Spinal cord (tissue), 10 donors: ENCODE results near the gene BRPF3. TPM values are rescaled to one million over a fixed set of nuclear protein-coding genes. Genes with fewer than 3 reads are reported as not detected.

Source experiments
- DNase-seq, 6 donors: peaks; one replicate each; pipeline versions ENCODE4 v3.0.0 to v3.0.0-alpha.2; 2013 to 2015; ENCODE audit warnings: low spot score in 6 of 6, low read depth in 4 of 6
- H3K27ac ChIP-seq: one replicate; pipeline ENCODE4 v1.5.1; 2013; ENCODE audit warnings: low read depth, low read length, control low read depth
- H3K27me3 ChIP-seq: one replicate; pipeline ENCODE4 v1.6.1; 2013; ENCODE audit warnings: low read length; ENCODE audit not compliant: control insufficient read depth, insufficient read depth
- H3K36me3 ChIP-seq: one replicate; pipeline ENCODE4 v1.6.1; 2013; ENCODE audit warnings: low read length; ENCODE audit not compliant: control insufficient read depth, insufficient read depth
- H3K4me1 ChIP-seq: one replicate; pipeline ENCODE4 v1.6.1; 2013; ENCODE audit warnings: low read length; ENCODE audit not compliant: control insufficient read depth, insufficient read depth
- H3K4me3 ChIP-seq: one replicate; pipeline ENCODE4 v1.5.1; 2013; ENCODE audit warnings: low read depth, low read length, control low read depth
- H3K9me3 ChIP-seq: one replicate; pipeline ENCODE4 v1.6.1; 2013; ENCODE audit warnings: low read length; ENCODE audit not compliant: control insufficient read depth, insufficient read depth
- WGBS: methylation state at CpG from one replicate; pipeline ENCODE4 v1.1.5; 2013; ENCODE audit warnings: missing lambda C conversion rate; ENCODE audit not compliant: insufficient coverage; 5-methylcytosine and 5-hydroxymethylcytosine counted together
- polyA plus RNA-seq, 2 donors: library from polyadenylated mRNA; unstranded; fragments of 120-200 nt; gene quantifications; one replicate each; pipeline ENCODE4 v1.2.1, GENCODE V29; 2013; ENCODE audit not compliant: insufficient read length in 2 of 2
- total RNA-seq, 2 donors: library from RNA; depleted of rRNA in 1 of 2; stranded (reverse); fragments of 120-200 nt in 1 of 2; fragments of >200 nt in 1 of 2; gene quantifications; one replicate each; pipeline versions ENCODE4 v1.2.3 to v1.2.4, GENCODE V29; 2013 to 2014
- donor health status: healthy.

Gene BRPF3
- total and polyA plus RNA-seq, 4 donors: 15.2 to 47.1 (median 31.4) TPM

DNA sequence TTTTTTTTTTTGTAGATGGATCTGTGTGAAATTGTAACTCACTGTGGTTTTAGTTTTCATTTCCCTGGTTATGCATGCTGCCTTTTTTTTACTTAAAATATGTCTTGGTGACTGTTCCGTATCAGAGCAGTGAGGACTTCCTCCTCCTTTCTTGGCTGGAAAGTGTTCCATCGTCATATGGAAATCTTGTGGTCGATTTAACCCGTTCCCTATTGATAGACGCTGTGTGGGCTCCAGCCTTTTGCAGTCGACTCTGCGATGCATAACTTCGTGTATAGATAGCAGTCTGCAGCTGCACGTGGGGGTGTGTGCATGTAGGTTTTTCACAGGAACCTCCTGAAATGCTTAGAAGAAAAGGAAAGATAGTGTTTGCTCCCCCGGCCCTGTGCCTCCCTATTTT lies 45.2 kb downstream of the BRPF3 start:
- DNase-seq: no peak
- no peak overlapping the region for H3K4me3 ChIP-seq
- WGBS: 60% methylated on average over 3 of the region's 10 CpGs

GRCh38 chr6:36242161-36242560 lies 45.6 kb downstream of the BRPF3 start:
- DNase-seq: no peak
- Histone ChIP-seq H3K36me3 (no peaks in the 10 kb centered on the region), H3K4me3 (no peak overlapping the region), H3K9me3 (no peaks in the 10 kb centered on the region), H3K27me3 (no peaks in the 10 kb centered on the region), H3K27ac (no peak overlapping the region), H3K4me1 (peaks cover 8% of the 10 kb centered on the region)
- WGBS: 86% methylated on average over 5 of the region's 5 CpGs

More for the DNA sequence above, 45.2 kb downstream of the BRPF3 start:
- Histone ChIP-seq H3K27ac (no peak overlapping the region), H3K4me1 (peaks cover 8% of the 10 kb centered on the region), H3K9me3 (no peaks in the 10 kb centered on the region), H3K36me3 (no peaks in the 10 kb centered on the region), H3K27me3 (no peaks in the 10 kb centered on the region)

DNA sequence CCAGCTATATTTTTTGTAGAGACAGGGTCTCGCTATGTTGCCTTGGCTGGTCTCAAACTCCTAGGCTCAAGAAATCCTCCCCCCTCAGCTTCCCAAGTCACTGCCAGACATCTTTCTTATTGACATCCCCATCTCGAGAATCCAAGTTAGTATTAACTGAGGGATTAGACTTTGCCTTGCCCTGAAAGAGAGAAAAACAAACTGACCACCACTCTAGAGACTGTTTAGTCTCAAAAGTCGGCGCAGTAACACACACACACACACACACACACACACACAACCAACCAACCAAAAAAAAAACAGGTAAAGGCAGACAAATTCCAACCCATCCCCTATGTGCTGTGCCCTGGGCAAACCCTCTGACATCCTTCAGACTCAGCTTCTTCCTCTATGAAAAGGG lies 46.1 kb downstream of the BRPF3 start:
- no peaks in the 10 kb centered on the region for H3K36me3 ChIP-seq
- DNase-seq: no peak
- no peak overlapping the region for H3K4me3 ChIP-seq
- H3K4me1 ChIP-seq: peaks cover 8% of the 10 kb centered on the region
- WGBS: 61% methylated on average over 2 of the region's 4 CpGs
- H3K9me3 ChIP-seq: no peaks in the 10 kb centered on the region
- H3K27me3 ChIP-seq: no peaks in the 10 kb centered on the region
- no peak overlapping the region for H3K27ac ChIP-seq

DNA sequence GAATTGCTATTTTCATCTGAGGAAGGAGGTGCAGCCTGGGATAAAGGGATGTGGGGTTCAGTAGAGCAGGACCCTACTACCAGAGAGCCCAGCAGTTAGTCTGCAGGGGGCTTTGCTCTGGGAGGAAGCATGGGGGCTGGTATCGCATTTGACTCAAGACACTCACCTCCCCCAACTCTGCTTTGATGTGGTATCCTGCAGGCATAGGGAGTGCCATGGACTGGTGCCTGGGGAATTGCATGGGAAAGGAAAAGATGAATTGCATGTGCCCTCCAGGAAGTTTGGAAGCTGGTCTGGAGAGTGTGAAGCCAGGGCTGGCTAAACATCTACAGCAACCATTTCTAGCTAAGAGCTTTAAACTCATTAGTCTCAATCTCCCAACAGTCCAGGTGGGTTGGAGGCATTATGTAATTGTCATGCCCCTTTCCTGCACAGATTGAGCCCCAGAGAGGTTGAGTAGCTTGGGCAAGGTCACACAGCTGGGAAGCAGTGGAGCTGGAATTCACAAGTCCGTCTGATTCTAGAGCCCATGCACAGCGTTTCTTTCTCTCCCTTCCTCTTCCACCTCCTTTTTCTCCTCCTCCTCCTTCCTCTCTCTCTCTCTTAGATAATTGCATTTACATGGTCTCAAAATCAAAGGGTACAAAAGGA lies 47.1 kb downstream of the BRPF3 start:
- DNase-seq: no peak
- WGBS: no CpG with 5 or more reads among the region's 3 CpGs
- Histone ChIP-seq H3K27ac (no peak overlapping the region), H3K4me3 (no peak overlapping the region), H3K27me3 (no peaks in the 10 kb centered on the region), H3K4me1 (peaks cover 8% of the 10 kb centered on the region), H3K36me3 (no peaks in the 10 kb centered on the region), H3K9me3 (no peaks in the 10 kb centered on the region)

GRCh38 chr6:36244641-36245280 lies 48.2 kb downstream of the BRPF3 start:
- no peak overlapping the region for H3K27ac ChIP-seq
- peaks cover 8% of the 10 kb centered on the region for H3K4me1 ChIP-seq
- WGBS: 75% methylated on average over 6 of the region's 8 CpGs
- H3K4me3 ChIP-seq: no peak overlapping the region
- no peaks in the 10 kb centered on the region for H3K9me3 ChIP-seq
- H3K36me3 ChIP-seq: no peaks in the 10 kb centered on the region
- H3K27me3 ChIP-seq: no peaks in the 10 kb centered on the region
- DNase-seq: peak in 1 of 6 donors; percentile 65

DNA sequence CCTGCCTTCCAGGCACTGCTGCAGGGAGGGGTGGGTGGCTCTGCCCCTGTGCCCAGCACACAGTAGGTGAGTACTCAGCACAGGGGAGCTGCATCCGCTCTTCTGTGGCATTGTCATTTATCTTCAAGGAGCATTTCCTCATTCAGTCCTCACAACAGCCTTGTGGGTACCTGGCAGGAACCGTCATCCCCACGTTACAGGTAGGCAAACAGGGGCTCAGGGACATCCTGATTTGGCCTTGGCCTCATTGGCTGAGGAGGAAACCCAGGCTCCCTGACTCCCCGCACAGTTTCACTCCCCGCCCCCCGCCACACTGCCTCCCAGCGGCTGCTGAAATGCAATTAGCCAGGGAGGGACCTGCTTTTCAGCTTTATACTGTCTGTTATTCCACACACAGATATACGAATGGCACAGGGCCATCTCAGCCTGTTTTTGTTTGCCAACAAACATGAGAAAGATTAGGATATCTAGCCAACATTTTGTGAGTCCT lies 49.1 kb downstream of the BRPF3 start:
- H3K27ac ChIP-seq: no peak overlapping the region
- 62% methylated on average over 8 of the region's 8 CpGs for WGBS
- no peaks in the 10 kb centered on the region for H3K9me3 ChIP-seq
- H3K36me3 ChIP-seq: no peaks in the 10 kb centered on the region
- DNase-seq: peak in 1 of 6 donors; percentile 31
- peaks cover 8% of the 10 kb centered on the region for H3K4me1 ChIP-seq
- H3K27me3 ChIP-seq: no peaks in the 10 kb centered on the region
- no peak overlapping the region for H3K4me3 ChIP-seq

DNA sequence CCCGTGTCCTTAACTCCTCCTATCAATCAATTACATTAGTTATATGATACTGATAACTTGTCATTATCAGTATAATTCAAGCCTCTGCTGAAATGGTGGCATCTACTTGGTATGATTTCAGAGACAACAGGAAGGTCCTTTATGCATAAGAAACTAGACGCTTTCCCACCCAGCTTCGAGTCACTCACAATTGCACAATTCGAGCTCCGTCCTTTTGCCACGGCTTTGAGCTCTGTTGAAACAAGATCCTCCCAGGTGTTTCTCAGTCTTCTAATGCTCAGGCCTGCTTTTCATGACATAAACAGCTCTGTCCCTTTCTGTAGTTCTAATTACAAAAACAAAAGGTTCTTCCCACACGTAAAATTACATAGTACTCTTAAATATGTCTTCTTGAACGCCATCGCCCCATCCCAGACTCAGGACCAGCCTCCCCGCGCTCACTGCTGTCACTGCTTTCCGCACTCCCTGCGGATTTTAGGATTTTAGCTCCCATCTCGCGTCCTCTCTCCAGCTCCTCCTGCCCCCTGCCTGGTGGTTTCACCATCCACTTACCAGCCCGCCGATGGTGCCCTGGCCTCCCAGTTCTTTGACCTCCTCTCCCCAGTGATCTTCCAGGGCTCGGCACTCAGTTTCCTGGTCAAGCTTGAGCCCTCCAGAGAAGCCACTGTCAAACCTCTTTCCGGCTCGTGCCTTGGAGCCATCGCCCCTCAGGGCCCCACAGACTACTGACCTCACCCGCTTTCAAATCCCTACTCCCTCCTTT lies 50.1 kb downstream of the BRPF3 start:
- Histone ChIP-seq H3K4me1 (peaks cover 8% of the 10 kb centered on the region), H3K4me3 (no peak overlapping the region), H3K9me3 (no peaks in the 10 kb centered on the region), H3K27me3 (no peaks in the 10 kb centered on the region), H3K27ac (no peak overlapping the region), H3K36me3 (no peaks in the 10 kb centered on the region)
- no peak for DNase-seq
- WGBS: 85% methylated on average over 21 of the region's 22 CpGs

DNA sequence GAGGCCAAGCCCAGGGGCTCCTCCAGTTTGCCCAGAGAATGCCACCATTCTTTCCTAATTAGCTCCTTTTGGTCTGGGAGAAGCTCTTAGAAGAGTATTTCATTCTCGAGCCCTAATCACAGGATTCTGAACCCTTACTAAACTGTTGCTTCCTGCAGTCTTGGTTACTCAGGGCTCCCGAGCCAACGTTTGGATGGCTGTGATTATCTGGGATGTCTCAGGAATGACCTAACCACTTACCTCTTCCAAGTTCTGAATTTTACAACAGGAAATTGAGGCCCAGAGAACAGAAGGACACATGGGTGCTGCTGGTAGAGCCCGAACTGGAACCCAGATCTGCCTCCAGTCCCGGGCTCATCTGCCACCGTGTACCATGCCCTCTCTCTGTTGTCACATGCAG lies 51.1 kb downstream of the BRPF3 start:
- DNase-seq: no peak
- 91% methylated on average over 4 of the region's 6 CpGs for WGBS
- Histone ChIP-seq H3K9me3 (no peaks in the 10 kb centered on the region), H3K36me3 (no peaks in the 10 kb centered on the region), H3K4me3 (no peak overlapping the region), H3K27me3 (no peaks in the 10 kb centered on the region), H3K4me1 (peaks cover 8% of the 10 kb centered on the region), H3K27ac (no peak overlapping the region)

DNA sequence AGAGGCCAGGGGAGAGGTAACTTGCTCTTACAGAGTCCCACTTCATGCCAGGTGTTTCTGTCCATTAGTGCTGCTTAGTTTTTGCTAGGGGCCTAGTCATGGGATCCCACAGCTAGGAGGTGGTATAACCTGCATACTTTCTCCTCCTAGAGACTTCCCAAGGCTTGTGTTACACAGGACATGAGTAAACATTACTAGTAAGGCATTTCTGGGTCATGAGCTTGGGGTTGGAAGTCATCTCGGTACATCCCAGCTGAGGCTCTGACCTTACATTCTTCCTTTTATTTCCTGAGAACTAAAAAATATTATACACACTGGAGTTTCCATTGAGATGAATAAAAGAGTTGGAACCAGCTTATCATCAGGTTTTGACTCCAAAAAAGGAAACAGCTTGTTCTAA lies 52.4 kb downstream of the BRPF3 start:
- no CpG with 5 or more reads among the region's 1 CpG for WGBS
- Histone ChIP-seq H3K27me3 (no peaks in the 10 kb centered on the region), H3K4me3 (no peak overlapping the region), H3K36me3 (no peaks in the 10 kb centered on the region), H3K9me3 (no peaks in the 10 kb centered on the region), H3K27ac (no peak overlapping the region), H3K4me1 (peaks cover 8% of the 10 kb centered on the region)
- DNase-seq: no peak
